ENCODE results near the gene TIMM29. TPM values are rescaled to one million over a fixed set of nuclear protein-coding genes. Genes with fewer than 3 reads are reported as not detected.

TIMM29 gene
- total RNA-seq, 1 donor from 2014 or later: 25.8 TPM

GRCh38 chr19:10911579-10912363, 16.8 kb upstream of the TIMM29 start:
- H3K4me1 Mint-ChIP-seq (ENCODE audit: unreplicated experiment): peaks cover 16% of the 10 kb centered on the region
- TF ChIP-seq CTCF (IDR thresholded peaks at IDR 0.05): no peak
- DNase-seq (ENCODE audit: extremely low spot score, unreplicated experiment): no peak
- no peak overlapping the region for H3K27ac Mint-ChIP-seq (ENCODE audit: unreplicated experiment)
- no peaks in the 10 kb centered on the region for H3K9me3 Mint-ChIP-seq (ENCODE audit: unreplicated experiment)
- no peak overlapping the region for H3K4me3 Mint-ChIP-seq (ENCODE audit: unreplicated experiment)
- no peaks in the 10 kb centered on the region for H3K27me3 Mint-ChIP-seq (ENCODE audit: unreplicated experiment)
- H3K36me3 Mint-ChIP-seq (ENCODE audit: unreplicated experiment): peaks cover 29% of the 10 kb centered on the region

- Mint-ChIP-seq H3K27ac (ENCODE audit: unreplicated experiment) (no peak overlapping the region), H3K4me3 (ENCODE audit: unreplicated experiment) (no peak overlapping the region), H3K27me3 (ENCODE audit: unreplicated experiment) (no peaks in the 10 kb centered on the region), H3K4me1 (ENCODE audit: unreplicated experiment) (peaks cover 16% of the 10 kb centered on the region), H3K36me3 (ENCODE audit: unreplicated experiment) (peaks cover 29% of the 10 kb centered on the region), H3K9me3 (ENCODE audit: unreplicated experiment) (no peaks in the 10 kb centered on the region)
- DNase-seq (ENCODE audit: extremely low spot score, unreplicated experiment): no peak
- no peak for TF ChIP-seq CTCF (IDR thresholded peaks at IDR 0.05)
Observed at GRCh38 chr19:10912619-10913018, 16.0 kb upstream of the TIMM29 start.

- H3K27ac Mint-ChIP-seq (ENCODE audit: unreplicated experiment): no peak overlapping the region
- H3K36me3 Mint-ChIP-seq (ENCODE audit: unreplicated experiment): peaks cover 20% of the 10 kb centered on the region
- no peak overlapping the region for H3K4me3 Mint-ChIP-seq (ENCODE audit: unreplicated experiment)
- no peaks in the 10 kb centered on the region for H3K9me3 Mint-ChIP-seq (ENCODE audit: unreplicated experiment)
- no peaks in the 10 kb centered on the region for H3K27me3 Mint-ChIP-seq (ENCODE audit: unreplicated experiment)
- no peak for DNase-seq (ENCODE audit: extremely low spot score, unreplicated experiment)
- peaks cover 16% of the 10 kb centered on the region for H3K4me1 Mint-ChIP-seq (ENCODE audit: unreplicated experiment)
- TF ChIP-seq CTCF (IDR thresholded peaks at IDR 0.05): no peak
Observed at GRCh38 chr19:10913716-10914340, 14.8 kb upstream of the TIMM29 start.

GRCh38 chr19:10915130-10916091, 13.2 kb upstream of the TIMM29 start:
- DNase-seq (ENCODE audit: extremely low spot score, unreplicated experiment): no peak
- H3K4me3 Mint-ChIP-seq (ENCODE audit: unreplicated experiment): no peak overlapping the region
- H3K4me1 Mint-ChIP-seq (ENCODE audit: unreplicated experiment): peaks cover 16% of the 10 kb centered on the region
- peaks cover 17% of the 10 kb centered on the region for H3K36me3 Mint-ChIP-seq (ENCODE audit: unreplicated experiment)
- peak; percentile 19 for TF ChIP-seq CTCF (IDR thresholded peaks at IDR 0.05)
- no peaks in the 10 kb centered on the region for H3K9me3 Mint-ChIP-seq (ENCODE audit: unreplicated experiment)
- peak overlapping the region; percentile 47 for H3K27ac Mint-ChIP-seq (ENCODE audit: unreplicated experiment)
- H3K27me3 Mint-ChIP-seq (ENCODE audit: unreplicated experiment): no peaks in the 10 kb centered on the region

All from osteocyte (in vitro differentiated cells).